ACHN (cell line): ENCODE results near the gene ANKS3.
A peak's percentile ranks its signal among the peaks of the same experiment; 100 is the strongest.

Experiments used
- DNase-seq: peaks from one replicate; pipeline ENCODE4 v3.0.0-alpha.2; 2015
- in situ Hi-C: cut with HindIII; loops from 2 replicates; pipeline ENCODE4 v1.10.0; 2017; ENCODE audit warnings: low sequenced_read_pairs, low pct_ligation_motif_present, low pct_unique_long_range_greater_than_20kb

The ANKS3 gene

DNA sequence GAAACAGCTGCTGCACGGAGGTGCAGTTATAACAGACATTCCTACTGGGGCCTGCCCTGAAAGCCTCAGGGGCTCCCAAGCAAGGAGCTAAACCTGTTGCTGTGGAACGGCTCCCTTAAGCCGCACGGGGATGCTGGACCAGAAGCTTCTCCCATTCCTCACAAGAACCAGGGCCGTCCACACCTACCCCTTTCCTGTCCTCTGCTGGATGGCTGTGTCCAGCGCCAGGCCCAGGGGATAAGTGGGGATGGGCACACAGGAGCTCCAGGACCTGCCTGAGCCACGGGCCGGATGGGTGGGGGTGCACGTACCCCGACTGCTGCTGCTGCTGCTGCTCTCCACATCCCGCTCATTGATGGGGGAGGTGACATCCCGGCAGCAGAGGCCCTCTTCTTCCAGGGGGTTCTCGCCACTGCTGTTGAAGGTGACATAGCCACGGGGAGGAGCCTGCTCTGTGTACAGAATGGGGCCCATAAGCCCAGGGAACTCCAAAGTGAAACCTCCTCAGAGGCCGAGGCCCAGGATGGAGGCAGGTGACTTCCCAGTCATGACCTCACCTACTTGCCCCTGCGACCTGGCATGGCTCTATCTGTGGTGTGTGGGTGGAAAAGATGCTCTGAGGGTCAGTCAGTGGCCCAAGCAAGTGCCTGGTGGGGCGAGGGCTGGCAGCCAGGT lies 32.1 kb downstream of the ANKS3 start:
- DNase-seq: no peak

DNA sequence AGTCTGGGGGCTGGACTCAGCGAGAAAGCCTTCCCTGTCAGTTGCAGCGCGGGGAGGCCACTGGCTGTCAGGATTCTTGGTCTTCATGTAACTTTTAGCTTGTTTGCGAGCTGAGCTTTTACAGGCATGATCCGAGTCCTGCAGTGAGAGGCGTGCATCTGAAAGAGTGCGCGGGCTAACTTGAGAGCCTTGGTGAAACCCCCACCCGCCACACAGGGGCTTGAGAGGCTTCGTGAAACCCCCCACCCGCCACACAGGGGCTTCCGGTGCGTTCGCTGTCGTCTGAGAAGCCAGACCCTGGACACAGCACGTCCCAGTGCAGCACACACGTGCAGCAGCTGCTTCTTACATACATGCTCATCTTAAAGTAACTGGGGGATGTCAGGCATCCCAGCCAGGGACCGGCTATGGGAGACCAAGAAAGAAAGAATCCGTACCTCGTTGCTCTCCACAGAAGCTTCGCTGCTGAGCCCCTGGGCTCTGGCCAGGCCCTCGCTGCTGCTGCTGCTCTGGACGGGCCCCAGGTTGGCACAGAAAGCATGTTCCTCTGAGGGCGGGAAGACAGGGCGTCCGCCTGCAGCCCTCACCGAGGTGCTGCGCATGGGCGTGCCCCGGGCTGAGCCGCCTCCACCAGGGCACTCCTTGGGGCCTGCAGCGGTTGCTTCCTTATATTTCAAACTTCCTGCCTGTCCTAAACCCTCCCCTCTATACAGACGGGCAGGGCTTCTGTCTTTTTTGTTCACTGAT lies 32.9 kb downstream of the ANKS3 start:
- DNase-seq: no peak
- in situ Hi-C loops: no loop called here

More for the DNA sequence above, 32.1 kb downstream of the ANKS3 start:
- in situ Hi-C loops: no loop called here

DNA sequence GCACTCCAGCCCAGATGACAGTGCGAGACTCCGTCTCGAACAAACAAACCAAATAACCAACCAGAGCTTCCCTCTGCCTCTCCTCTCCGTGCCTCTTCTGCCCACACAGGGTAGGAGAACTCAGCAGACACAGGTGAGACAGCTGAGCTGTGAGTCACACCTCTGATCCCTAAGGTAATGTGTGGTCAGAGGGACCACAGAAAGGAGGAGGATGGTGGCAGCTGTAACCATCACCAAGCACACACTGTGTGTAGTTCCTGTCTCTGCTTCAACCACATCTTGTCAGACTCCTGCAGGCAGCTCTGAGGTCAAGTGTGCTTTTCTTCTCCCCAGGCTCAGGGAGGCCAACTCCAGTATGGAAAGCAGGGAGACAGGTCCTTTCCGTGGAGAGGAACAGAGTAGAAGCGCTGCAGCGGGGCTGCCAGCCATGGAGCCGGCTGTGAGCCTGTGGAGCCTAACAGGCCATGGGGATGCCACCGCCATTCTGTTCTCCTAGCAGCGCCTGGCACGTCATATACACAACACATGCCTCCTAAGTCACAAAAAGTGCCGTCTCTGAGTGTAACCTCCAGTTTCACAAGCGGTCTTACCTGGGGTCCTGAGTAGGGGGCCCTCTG lies 33.6 kb downstream of the ANKS3 start:
- in situ Hi-C loops: no loop called here

DNA sequence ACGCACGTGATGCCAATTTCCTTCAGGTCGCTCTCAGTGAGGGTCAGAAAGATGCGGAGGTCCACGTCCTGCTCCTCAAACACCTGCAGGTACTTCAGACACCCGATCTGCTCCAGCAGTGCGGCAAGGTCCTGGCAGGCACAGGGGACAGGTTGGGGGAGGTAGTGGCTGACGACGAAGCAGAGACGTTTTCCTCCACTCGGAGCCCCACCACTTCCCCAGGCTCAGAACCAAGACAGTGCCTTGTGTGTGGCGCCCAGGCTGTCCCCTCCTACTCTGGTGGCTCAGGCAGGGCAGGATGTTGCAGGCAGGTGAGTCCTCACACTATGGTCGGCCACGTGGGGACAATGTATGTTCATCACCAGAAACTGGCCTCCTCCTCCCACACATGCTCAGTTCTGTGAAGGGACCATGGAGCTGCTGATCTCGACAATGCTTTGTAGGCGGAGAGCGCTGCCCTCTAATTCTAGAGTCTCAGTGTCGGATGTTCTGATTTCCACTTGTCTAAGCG lies 35.0 kb downstream of the ANKS3 start:
- no peak for DNase-seq
- in situ Hi-C loops: no loop called here

More for the DNA sequence above, 33.6 kb downstream of the ANKS3 start:
- no peak for DNase-seq

DNA sequence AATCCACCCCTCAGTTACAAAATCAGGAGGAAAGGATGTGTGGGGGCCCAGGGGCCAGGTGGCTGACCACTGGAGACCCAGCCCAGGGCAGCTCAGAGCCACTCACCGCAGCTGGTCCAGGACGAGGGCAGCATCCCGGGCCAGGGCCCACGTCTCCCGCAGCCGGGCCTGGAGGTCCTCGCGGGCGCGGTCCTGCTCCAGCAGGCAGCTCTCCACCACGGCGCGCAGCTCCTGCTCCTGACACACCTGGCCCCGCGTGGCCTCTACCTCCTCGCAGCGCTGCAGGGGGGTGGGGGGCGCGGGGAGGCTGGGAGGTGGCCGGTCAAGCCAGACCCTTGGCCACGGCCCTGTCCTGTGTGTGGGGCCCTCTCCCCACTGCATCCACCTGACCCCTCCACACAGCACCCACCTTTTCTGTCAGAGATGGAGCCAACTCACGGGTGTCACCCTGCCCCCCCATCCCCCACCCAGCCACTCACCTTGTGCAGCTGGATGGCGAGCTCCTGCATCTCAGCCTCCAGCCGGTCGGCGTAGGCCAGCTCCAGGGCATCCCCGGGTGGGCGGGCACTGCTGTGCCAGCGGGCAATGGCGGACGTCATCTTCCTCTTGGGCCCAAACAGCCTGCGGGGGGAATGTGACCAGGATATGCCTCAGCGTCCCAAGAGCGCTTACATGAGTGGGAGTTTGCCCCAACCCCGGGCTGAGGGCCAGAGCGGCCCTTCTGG lies 35.6 kb downstream of the ANKS3 start:
- DNase-seq: no peak
- in situ Hi-C loops: no loop called here

DNA sequence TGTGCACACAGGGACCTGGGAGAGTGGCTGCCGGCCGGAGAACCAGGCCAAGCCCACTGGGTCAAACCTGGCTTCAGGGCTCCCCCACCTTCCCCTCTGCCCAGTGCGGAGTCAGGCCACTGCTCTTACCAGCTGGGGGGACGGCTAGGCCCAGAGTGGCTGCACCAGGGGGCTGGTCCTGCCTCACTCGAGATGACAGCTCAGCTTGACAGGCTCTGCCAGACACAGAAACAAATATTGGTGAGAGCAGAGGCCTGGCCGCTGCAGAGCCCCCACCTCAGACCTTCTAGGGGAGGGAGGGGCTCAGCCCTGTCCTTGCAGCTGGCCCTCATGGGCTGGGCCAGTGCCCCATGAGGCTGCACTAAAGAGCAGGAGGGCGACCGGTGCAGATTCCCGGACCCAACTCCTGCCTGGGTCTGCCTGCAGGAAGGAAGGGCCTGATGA lies 36.2 kb downstream of the ANKS3 start:
- no peak for DNase-seq
- in situ Hi-C loops: no loop called here

DNA sequence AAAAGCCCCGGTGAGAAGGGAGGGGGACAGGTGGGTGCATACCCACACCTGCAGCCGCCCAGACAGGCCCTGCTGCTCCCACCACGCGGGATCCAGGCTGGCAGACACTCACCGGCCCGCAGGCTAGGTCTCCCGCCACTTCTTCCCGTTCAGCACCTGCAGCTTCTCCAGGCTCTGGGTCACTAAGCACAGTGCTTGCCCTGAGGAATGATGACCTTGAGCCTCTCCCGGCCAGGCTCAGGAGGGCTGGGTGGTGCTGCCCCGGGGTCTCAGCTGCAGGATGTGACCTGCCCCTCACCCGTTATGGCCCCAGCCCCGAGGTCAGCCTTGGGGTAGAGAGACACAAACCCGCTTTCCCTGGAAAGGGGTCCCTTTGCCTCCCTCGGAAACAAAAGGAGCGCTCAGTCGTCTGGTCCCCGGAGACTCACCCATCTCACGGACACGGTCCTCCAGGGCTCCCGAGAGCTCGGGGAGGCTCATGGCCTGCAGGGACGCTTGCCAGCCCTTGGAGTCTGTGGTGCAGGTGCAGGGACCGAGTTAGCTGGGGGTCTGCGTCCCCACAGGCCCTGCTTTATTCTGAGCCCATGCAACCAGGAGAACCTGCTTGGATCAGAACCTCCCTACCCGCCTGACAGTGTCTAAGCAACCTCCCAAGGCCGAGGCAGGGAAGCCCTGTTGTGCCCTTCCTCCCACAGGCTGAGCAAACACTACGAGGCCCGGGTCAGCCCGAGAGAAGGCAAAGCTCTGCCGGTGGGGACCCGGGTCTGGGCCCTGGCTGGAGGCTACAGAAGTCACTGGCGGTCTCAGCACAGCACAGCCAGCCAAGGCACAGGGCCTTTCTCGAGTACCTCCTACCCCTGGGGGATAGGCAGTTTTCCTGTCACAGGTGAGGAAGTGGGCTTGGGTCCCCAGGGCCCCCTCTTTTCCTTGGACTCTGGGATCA lies 36.9 kb downstream of the ANKS3 start:
- no peak for DNase-seq
- in situ Hi-C loops: no loop called here

DNA sequence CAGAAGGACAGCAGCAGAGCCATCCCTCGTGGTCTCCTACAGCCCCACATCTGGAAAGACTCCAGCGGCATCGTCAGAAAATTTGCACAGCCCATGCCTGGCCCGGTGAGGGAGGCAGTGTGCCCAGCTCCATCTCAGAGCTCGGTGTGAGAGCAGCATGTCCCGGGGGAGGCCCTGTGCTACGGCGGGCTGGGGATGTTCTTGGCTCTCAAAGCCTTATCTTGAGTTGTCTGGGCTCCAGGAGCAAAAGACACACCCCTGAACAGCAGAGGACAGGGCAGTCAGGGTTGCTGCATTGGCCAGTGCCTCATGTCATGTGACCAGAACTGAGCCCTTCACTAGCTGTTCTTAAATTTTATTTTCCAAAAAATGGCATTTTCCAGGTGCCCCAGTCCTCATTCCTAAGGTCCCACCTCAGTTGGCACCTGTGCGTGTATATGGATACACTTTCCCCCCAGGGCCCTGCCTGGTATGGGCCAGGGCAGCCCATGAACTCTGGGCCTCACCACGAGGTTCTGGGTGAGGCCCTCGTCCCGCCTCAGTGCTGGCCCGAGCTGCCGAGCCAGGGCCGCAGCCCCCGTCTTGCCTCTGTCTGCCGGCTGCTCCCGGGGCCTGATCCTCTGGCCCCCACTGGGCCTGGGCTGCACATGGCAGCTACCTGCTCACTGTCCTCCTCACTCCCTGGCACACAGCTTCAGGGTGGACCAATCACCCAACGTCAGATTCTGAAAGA lies 37.7 kb downstream of the ANKS3 start:
- DNase-seq: no peak
- in situ Hi-C loops: no loop called here

DNA sequence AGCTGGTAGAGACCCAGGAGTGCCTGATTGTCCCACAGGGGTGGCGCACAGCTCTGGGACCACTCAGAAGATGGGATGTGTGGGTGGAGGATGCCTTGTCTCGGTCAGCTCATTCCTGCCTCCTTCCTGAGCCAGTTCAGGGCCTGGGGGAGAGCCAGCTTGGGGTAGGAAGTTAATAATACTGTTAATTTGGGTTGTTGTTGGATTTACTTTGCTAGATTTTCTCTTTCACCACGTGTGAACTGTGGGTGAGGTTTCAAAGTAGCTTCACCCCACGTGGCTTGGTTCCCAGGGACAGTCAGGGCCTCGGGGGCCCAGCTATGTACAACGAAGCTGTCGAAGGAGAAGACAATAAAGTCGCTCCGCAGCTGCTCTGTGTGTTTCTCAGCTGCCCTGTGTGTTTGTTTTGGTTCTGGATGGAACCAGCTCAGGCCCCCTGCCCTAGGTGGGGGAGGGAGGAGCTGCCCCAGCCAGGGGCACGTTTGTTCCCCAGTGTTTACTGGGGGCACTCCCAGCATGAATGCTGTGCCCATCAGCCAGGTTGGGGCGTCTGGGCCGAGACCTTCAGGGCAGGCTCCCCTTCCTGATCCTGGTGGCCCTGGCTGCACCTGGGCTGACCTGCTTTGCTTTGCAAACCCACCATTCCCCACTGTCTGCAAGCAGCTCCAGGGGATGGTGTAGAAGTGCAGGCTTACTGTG lies 38.4 kb downstream of the ANKS3 start:
- DNase-seq: no peak
- in situ Hi-C loops: no loop called here

DNA sequence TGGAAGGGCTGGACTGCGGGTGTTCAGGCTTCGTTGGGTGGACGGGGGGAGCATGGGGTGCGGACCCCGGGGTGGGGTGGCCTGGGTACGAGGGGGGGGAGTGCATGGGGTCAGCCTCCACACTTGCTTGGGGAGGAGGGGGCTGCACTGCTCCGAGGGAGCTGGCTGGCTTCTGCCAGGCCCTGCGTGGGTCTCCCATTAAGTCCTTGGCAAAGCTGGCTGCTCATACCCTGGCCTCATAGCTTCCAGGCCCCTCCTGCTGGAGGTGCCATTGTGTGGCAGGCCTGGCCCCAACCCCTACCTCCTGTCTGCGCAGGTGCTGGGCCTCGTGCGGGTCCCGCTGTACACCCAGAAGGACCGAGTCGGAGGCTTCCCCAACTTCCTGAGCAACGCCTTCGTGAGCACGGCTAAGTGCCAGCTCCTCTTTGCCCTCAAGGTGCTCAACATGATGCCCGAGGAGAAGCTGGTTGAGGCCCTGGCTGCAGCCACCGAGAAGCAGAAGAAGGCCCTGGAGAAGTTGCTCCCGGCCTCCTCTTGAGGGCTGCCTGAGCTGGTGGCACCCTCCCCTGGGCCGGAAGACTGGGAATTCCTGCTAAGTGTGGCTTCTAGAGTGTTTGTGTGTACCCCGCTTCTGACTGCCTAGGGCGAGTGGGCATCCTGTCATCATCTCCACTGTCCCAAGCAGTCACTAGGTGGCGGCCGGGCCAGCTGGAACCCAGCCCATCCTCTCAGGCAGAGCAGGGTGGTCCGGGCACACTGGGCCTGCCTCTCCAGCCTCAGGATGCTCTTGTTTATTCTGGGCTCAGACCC lies 39.2 kb downstream of the ANKS3 start:
- in situ Hi-C loops: no loop called here
- DNase-seq: no peak

DNA sequence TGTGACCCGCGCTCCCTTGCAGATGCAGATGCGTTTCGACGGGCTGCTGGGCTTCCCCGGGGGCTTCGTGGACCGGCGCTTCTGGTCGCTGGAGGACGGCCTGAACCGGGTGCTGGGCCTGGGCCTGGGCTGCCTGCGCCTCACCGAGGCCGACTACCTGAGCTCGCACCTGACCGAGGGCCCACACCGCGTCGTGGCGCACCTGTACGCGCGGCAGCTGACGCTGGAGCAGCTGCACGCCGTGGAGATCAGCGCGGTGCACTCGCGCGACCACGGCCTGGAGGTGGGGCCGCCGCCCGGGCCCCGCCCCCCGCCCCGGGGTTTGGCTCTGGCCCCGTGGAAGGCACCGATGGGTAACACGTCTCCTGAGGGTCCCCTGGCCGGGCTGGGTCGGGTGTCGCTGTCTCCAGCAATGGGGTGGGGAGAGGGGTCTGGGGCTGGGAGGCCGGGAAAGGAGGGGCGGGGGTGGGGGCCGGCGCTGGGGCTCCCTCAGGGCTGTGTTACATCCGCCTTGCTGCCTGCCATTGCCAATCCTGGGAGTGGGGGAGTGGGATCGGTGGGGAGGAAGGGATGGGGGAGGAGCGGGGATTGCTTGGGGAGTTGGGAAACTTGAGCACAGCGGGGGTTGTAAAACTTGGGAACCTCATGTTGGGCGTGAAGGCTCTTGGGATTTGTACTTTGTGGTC lies 40.0 kb downstream of the ANKS3 start:
- peak; percentile 38 for DNase-seq
- in situ Hi-C loops: no loop called here

DNA sequence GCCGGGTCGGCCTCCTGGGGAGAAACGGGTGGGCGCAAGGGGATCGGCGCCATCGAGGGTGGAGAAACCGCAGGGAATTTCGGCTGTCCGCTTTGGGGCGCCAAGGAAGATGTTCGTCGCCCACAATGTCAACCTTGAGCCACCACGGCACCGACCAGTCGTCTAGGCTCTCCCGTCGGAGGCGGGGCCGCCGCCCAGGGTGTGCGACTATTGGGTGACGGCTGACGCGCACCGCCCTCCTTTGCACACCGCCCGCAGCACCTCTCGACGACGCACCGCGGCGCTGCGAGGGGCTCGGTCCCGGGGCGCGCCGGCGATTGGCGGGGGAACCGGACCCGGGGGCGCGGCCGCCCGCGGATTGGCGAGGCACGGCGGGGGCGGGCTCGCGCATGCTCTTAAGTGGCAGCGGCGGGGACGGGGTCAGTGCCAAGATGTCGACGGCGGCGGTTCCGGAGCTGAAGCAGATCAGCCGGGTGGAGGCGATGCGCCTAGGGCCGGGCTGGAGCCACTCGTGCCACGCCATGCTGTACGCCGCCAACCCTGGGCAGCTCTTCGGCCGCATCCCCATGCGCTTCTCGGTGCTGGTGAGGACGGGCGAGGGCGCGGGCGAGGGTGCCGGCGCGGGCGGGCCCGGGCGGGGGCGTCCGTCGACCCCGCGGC lies 40.6 kb downstream of the ANKS3 start, which contains the start of gene NUDT16L1:
Gene NUDT16L1 (plus strand): TSS at position 267 of the 660 bp plus-strand sequence. CDS start 165 bp downstream, at position 432.
- in situ Hi-C loops: no loop called here

DNA sequence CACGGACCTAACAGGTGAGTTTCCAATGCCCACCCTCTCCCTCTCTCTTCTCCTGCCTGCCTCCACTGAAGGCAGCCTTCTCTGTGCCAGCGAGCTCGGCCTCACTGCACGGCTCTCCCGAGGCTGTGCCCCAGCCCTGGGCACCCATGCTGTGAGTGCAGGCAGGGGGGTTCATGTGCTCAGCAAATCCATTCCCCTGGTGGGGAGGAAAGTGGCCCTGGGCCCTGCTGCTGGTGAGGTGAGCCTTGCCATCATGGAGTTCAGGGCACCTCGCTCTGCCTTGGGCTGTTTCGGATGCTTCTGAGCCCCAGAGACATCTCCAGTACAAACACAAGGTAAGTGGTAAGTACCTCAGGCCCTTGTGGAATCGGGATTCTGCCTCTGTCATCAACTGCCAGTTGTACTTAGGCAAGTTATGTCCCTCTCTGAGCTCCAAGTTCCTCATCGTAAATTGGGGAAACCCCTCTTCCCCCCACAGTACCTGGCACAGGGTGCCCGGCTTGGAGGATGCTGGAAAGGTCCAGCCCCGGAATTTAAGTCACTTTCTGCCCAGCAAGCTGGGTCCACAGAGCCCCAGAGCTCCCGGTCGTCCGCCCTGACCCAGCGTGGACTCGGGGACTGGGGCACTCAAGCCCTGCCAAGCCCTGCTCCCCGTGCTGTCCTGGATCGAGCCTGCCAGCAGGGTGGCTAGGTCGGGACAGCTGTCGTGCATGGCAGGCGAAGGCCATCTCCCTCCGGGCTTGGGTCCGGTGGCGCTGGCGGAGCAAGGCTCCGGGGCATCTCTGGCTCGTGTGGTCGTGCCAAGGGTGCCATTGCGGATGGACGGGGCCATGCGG lies 41.4 kb downstream of the ANKS3 start:
- no peak for DNase-seq
- in situ Hi-C loops: no loop called here

More for the DNA sequence above, 40.6 kb downstream of the ANKS3 start, which contains the start of gene NUDT16L1:
- peak; percentile 98 for DNase-seq
